ENCODE data around the gene WBP2. TPM values are rescaled to one million over a fixed set of nuclear protein-coding genes. Genes with fewer than 3 reads are reported as not detected.

Gene WBP2
- total RNA-seq, 1 donor from 2014 or later, result 104 TPM

DNA sequence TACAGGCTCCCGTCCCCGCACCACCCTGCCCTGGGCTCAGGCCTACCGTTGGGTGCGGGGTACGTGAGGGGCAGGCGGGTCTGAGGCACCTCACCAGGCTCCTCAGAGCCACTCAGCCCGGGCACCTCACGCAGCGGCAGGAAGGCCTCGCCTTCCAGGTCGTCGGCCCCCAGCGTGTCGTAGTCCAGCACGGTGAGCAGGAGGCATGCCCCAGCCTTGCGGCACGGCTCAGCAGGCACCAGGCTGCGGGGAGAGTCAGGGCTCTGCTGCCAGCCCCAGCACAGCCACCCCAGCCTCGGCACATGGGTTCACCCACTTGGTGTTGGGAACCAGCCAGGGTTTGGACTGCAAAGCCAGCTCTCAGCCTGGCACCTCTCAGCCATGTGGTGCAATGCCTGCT lies 26.4 kb downstream of the WBP2 start:
- no peak for DNase-seq (ENCODE audit: low spot score)

DNA sequence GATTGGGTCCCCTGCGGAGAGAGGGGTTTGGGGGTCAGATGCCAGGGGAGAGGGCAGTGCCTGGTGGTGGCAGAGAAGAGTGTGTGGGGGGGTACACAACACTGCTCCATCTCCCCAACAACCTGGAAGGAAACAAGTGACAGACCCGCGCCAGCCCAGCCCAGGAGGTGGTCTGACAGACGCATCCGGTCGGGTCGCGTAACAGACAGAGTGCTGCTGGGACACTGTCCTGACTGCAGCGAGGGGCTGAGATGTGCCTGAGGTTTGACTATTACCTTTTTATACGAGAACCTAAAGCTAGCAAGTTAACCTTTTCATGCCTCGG lies 27.1 kb downstream of the WBP2 start:
- no peak for DNase-seq (ENCODE audit: low spot score)

DNA sequence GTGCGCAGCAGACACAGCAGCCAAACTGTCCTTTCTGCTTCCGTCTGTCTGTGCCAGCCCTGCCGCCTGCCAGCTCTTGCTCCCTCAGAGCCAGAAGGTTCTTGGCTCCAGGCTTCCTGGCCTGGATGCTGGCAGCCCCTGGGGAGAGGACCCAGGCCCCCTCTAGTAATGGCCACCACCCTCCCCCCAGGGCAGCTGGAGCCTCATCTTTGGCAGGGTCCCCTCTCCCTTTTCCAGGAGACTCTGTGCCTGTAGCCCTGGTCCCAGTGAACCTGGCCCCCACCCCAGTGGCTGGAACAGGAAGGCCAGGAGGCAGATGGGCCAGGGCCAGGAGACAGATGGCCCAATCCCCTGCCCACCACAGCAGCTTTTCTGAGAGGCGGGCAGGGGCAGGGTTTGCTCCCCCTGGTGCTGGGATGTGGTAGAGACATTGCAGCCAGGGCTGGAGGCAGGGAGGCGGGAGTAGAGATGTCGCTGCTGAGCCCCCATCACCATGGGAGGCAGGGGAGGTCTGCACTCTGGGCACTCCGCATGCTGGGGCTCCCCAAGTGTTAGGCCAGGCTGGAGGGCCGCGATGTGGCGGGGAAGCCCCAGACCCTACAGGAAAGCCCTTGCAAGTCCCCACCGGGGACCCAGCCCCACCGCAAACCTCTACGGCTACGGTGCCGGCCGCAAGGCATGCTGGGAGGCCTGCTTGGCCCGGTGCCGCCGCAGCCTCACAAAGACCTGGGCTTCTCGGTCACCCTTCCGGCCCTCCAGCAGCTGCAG lies 27.6 kb downstream of the WBP2 start:
- no peak for DNase-seq (ENCODE audit: low spot score)

DNA sequence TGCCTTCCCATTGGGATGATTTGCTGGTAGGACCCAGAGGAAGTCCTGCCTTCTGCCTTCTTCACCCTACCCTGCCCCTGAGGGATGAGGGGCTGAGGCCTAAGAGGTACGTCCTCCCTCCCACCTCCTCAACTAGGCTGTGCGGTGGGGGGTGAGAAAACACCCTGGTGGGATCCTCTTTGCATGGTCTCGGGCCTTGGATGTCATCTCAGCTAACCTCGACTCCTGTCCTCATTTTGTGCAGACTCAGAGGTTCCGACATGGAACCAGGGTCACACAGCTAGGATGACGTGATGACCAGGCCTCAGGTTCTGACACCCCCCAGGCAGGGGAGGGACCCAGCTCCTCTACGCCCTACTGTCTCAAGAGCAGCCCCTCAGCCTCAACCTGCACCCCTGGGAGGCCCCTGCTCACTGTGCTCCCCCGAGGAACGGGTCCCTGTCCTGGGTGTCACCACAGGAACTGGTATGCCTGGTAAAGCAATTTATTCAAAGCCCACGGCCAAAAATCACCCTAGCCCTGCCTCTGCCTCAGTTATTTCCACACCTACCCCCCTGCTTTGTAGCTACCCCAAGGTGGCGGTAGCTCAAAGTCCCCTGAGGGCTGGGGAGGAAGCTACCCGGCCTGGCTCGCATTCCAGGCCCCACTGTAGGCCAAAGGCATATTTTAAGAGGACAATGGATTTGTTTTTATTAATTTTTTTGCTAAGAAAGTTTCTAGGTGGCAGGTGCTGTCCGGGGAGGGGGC lies 28.4 kb downstream of the WBP2 start:
- no peak for DNase-seq (ENCODE audit: low spot score)

DNA sequence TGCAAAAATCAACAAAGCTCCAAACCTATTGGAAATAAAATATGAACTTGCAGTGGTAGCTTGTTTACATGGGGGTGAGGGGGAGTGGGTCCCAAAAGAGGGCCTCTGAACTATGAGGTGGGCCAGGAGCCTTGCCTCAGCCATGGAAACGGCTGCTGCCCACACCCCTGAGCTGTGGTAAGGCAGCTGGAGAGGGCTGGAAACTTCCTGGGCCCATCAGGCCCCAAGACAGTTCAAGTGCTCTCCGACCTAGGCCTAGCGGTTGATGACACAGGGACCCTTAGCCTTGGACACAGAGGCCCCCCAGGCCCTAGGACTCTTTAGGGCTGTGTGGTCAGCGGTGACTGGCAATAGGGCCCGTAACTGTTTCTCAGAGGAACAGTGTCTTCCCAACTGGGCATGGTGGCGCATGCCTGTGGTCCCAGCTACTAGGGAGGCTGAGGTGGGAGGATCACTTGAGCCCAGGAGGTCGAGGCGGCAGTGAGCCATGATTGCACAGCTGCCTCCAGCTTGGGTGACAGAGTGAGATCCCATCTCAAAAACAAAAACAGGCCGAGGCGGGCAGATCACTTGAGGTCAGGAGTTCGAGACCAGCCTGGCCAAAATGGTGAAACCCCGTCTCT lies 29.3 kb downstream of the WBP2 start:
- DNase-seq (ENCODE audit: low spot score), result no peak

DNA sequence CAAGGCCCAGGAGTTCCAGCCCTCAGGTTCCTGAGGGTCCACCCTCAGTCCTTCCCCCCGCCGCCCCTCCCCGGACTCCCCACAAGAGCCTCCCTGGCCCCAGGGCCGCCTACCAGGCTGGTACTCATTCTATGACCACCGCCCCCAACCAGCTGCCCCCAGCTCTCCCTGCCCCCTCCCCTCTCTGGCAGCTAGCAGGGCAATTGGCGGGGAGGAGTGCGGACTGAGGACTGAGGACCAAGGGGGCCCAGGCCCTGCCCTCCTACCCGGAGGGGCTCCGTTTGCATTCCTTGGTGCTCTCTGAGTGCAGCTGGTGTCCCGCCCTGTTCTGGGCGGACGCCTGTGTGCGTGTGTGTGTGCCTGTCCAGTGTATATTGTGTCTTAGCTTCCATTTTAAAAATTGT lies 30.0 kb downstream of the WBP2 start:
- no peak for DNase-seq (ENCODE audit: low spot score)

DNA sequence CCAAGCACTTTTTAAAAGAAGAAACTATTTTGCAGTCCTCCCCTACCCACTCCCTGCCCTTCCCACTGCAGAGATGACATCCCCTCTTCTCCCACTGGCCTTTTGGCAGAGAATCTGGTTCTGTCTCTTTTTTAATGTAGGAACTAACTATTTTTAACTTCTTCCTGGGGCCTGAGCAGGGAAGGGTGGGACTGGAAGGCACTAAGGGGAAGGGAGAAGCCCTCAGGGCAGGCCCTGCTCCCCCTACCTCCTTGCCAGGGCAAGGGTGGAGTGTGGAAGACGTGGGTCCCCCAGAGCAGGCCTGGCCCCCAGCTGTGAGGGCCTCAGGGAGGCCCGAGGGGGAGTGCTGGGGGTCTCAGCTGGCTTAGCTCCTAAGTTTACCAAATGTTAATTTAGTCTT lies 30.5 kb downstream of the WBP2 start:
- no peak for DNase-seq (ENCODE audit: low spot score)

DNA sequence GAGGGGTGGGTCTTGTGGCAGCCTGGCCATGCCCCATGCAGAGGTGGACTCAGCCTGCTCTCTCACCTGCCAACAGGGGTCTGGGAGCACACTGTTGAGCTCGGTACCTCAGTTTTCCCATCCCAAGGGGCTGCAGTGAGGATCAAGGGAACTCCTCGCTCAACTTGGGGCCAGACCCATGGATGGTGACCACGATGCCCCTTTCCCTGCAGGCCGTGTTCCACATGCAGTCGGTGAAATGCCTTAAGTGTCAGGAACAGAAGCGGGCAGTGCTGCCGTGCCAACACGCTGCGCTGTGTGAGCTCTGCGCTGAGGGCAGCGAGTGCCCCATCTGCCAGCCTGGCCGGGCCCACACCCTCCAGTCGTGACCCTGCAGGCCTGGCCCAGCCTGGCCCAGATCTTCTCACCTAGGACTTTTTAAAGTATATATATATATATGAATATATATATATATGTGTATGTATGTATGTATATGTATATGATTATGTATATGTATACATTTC lies 31.0 kb downstream of the WBP2 start:
- DNase-seq (ENCODE audit: low spot score), result no peak

DNA sequence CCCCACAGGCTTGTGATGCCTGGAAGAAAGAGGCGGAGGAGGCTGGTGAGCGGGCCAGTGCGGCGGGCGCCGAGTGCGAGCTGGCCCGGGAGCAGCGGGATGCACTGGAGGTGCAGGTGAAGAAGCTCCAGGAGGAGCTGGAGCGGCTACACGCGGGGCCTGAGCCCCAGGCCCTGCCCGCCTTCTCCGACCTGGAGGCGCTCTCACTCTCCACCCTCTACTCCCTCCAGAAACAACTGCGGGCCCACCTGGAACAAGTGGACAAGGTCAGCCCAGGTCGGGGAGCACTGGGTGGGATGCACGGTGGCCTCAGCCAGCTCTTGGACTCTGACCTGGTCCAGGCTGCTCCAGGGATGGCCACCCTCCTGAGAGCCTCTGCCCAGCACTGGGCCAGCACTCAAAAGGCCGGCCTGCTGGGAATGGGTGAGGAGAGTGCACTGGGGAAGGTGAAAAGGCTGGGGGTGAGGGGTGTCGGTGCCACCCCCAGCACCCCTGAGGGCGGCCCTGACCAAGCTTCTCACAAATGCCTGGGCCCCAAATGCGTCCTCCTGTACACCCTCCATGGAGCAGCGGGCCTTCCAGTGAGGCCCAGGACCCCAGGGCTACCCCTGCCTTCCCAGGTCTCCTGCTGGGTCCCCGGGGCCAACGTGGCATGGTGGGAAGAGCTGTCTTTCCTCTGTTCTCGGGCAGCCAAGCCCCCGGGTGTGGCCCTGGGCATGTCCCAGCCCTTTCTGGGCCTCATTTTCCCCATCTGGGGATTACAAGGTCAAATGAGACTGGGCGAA lies 31.7 kb downstream of the WBP2 start:
- no peak for DNase-seq (ENCODE audit: low spot score)

DNA sequence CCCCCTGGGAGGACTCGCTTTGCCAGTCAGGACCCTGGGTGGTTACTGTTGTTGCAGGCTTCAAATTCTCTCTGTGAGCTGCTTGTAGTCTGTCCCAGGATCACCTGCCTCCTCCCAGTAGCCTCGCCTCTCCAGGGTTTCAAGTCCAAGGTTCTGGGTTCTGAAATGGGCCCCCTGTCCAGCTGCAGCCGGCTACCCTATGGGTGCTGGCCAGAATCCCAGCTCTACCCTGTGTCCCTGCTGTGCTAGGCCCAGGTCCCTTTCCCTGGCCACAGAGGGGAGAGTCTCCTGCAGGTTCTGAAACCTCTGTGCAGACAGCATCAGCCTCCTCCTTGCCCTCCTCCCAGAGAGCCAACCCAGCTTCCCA lies 32.4 kb downstream of the WBP2 start:
- DNase-seq (ENCODE audit: low spot score), result no peak

DNA sequence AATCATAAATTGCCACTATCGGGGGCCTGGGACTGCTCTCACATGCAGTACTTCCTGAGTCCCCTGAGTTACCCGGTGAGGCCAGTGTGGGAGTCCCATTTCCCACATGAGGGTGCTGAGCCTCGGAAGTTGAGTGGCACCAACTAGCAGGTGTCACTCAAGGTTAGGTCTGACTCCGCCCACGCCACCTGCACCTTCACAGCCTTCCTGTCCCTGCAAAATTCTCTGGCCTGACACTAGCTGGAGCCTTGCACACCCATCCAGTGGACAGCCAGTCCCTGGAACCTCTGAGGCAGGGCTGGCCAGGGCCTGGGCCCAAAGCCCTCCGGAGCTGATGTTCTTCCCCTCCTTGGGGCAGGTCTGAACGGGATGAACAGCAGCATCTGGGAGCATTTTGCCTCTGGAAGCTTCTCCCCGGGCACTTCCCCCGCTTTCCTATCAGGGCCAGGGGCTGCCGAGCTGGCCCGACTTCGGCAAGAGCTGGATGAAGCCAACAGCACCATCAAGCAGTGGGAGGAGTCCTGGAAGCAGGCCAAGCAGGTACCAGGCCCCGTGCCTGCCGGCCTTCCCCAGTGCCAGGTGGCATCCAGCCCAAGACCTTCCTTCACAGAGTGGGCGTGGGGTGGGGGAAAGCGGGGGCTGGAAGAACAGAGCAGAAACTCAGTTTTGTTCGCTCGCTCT lies 32.9 kb downstream of the WBP2 start:
- no peak for DNase-seq (ENCODE audit: low spot score)

DNA sequence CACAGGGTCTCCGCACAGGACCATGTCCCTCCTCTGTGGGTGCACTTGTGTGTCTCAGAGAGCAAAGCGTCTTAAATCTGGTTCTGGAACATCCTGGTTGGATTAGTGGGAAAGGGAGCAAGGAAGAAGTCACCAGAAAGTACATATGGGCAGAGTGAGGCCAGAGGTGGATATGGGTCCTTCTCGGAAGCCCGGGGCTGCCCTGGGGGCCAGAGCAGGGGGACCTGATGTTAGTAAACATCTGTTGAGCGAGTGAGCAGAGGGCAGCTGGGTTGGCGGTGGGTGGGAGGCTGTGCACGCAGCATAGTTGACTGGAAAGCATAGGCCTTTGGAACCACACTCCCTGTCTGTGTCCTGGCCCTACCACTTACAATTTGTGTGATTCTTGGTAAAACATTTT lies 33.6 kb downstream of the WBP2 start:
- DNase-seq (ENCODE audit: low spot score), result no peak

DNA sequence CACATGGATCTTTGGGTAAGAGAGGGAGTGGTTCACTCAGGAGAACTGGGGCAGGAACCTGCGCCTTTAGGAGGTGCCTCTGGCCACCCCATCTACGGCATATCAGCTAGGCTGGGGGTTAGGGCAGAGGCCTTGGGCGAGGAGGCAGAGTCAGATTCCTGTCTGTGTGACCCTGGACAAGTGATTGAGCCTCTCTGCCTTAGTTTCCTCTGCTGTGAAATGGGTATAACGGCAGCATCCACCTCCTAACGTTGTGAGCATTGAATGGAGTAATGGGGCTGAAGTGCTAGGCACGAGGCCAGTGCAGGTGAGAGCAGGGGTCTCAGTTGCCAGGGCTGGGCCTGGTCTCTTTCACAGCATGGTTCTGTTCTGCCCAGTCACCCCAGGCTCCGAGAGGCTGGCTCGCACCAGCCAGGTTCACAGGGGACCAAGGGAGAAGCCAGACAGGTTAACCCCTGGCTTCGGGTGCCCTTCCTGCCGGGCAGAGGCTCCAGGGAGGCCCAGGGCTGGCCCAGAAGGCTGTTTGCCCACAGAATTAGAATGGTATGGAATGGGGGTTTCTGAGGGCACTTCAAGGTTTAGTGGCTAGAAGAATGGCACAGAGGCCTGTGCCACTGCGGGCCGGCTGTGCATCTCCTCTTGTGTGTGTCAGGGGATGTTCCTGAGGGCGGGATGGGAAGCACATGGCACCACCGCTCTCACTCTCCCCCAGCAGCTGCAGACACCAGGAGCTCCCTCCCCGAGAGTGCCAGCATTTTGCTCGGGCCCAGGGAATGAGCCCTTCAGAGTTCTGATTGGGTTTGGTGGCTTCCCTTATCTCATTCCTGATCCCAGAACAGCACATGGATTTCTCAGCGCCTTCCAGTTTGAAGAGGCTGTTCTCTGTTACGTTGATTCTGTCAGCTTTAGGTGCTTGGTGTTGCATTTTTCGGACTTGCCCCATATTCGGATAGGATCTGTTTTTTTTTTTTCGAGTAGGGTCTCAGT lies 34.7 kb downstream of the WBP2 start:
- DNase-seq (ENCODE audit: low spot score), result no peak

DNA sequence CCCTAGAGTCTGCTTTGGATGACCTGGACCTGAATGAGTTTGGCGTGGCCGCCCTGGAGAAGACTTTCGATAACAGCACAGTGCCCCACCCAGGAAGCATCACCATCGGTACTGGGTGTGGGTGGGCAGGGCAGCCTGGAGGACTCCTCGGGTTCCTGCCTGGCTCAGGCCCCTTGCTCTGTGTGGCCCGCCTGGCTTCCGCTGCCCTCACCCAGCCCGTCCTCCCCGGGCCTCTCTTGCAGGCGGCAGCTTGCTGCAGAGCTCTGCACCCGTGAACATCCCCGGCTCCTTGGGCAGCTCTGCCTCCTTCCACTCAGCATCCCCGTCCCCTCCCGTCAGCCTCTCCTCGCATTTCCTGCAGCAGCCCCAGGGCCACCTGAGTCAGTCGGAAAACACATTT lies 35.5 kb downstream of the WBP2 start:
- no peak for DNase-seq (ENCODE audit: low spot score)

DNA sequence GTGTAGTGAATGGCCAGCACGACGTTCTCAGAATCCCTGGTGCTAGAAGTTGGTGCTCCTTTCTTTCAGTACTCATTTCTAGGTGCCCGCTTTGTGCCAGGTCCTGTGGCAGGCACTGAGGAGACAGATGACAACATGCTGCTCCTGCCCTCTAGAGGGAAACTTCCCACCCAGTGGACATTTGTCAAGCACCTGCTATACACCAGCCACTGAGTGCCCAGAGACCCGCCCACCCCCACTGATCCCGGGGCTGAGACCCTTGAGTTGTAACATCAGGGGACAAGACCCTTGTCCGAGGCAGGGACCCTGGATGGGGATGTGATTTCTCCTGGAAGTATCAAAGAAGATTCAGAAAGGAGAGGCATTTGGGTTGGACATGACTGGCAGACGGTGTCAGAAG lies 36.0 kb downstream of the WBP2 start:
- DNase-seq (ENCODE audit: low spot score), result no peak

DNA sequence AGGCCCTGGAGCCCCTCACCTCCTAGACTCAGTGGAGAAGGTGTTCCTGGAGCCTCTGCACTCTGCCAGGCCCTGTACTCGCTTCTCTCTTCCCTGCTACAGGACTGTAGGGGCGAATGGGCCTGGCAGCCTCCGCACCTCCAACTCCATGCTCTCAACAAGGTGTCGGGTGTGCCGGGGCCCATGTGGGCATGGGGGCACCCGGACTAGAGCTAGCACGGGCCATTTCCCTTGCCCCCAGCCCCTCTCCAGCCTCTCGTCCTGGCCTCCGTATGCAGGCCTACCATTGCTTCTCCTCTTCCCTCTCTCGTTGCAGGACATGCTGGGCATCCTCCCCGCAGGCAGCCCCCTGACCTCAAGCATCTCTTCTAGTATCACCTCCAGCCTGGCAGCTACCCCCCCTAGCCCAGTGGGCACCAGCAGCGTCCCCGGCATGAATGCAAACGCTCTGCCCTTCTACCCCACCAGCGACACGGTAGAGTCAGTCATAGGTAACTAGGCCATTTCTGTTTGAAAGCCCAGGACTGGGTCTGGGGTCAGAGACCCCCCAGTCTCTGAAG lies 36.7 kb downstream of the WBP2 start:
- no peak for DNase-seq (ENCODE audit: low spot score)

DNA sequence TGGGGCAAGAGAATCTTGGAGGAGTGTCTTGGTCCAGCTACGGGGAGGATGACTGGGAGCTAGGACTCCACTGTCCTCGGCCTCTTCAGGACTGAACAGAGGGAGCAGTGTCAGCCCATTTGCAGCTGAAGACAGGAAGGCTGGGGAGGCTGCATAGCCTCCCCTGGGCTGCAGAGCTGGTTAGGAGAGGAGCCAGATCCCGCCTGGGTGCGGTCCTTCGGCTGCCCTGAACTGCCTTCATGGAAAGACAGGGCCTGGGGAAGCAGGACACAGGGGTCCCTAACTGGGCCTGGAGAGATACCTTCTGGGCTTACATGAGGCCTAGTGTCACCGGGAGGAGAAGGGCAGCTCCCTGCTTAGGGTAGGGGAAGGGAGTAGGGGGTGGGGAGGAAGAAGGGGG lies 37.6 kb downstream of the WBP2 start:
- no peak for DNase-seq (ENCODE audit: low spot score)

DNA sequence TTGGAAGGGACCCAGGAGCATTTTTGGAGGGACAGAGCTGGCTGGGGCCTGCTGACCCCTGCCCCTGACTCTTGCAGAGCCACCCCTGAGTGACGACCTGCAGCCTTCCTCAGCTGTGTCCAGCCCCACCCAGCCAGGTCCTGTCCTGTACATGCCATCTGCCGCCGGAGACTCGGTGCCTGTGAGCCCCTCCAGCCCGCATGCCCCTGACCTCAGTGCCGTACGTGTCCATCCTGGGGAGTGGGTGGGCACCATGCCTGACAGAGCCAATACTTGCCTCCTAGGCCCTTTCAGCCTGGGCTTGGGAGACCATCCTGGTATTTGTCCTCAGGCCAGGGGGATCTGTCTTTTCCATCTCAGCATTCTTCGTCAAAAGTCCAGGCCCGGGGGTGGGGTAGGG lies 38.4 kb downstream of the WBP2 start:
- no peak for DNase-seq (ENCODE audit: low spot score)

DNA sequence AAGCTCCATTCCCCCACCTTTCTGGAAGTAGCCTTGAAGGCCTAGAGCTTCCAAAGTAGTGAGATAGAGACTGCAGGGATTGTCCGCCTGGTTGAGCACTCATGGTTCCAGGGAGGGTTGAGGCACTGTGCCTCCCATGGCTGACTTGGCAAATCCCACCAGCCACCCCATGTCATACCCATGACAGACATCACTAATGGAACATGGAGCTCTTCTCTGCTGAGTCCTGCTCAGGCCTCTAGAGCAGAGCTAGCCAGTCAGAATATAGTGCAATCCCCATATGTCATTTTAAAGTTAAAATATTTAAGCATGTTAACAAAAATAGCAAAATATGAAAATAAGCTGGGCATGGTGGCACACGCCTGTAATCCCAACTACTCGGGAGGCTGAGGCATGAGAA lies 39.7 kb downstream of the WBP2 start:
- no peak for DNase-seq (ENCODE audit: low spot score)

DNA sequence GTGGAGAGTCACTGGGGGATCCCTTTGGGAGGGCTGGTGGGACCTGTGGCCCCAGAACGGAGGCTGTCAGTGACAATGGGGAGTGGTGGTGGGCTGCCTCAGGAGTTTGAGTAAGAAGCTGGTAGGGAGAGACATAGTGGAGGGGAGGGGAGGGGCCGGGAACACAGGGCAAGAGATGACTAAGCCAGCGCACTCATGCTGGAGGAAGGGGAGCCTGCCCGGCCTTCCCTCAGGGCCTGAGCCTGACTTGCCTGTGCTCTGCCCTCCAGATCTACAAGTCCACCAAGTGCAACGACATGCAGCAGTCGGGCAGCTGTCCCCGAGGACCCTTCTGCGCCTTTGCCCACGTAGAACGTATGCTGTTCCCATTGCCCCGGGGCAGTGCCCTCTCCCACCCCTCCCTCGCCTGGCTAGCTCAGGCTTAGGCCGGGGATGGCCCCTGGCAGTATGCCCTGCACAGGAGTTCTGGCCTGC lies 40.2 kb downstream of the WBP2 start:
- DNase-seq (ENCODE audit: low spot score), result no peak

Measured in ureter (tissue), 1 donor.